ENCODE data around the gene PAK6.

PAK6 gene

DNA sequence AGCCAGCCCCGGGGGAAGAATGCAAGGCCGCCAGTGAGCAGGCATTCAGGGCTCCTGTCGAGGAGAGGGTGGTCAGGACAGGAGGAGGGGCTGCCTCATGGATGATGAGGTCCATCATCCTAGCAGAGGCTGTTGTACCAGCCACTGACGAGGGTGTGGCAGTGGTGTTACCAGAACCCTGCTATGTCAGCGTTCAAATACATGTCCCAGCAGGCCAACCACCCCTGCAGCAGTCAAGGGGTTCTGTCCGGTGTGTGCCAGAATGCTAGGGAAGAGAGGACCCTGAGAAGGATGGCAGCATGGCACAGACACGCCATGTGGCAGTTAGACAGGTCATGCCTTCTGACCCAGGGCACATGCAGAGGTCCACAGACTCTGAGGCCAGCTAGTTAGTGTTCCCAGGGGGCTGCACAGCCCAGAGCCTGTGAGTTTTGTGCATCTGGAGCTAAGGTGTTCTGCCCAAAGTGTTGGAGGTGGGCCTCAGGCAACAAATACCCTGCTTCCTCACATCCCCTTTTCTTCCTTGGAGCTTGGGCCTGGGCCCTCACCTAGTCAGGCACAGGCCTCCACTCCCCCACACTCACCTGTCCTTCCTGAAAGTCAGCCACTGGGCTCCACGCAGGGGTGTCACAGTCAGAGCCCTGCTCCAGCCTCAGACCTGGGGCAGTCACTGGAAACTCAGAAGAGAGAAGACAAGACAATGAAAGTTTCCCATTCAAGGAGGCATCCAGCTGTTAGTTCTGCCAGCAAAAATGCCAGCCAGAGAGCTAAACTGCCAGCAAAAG, 7.8 kb downstream of the PAK6 start:
- Histone ChIP-seq H3K4me1 (ENCODE audit: low read length) (no peaks in the 10 kb centered on the region), H3K27me3 (ENCODE audit: low read depth, low read length) (peaks cover 1% of the 10 kb centered on the region; the same call in 1 of the 2 replicates), H3K79me2 (ENCODE audit: low read length) (no peaks in the 10 kb centered on the region), H3K4me3 (ENCODE audit: low read length) (no peak overlapping the region), H3K27ac (ENCODE audit: low read length) (no peak overlapping the region), H3K9ac (ENCODE audit: low read length) (no peak overlapping the region), H3K4me2 (ENCODE audit: low read length) (no peak overlapping the region), H3K9me3 (ENCODE audit: insufficient read depth, low read length) (no peaks in the 10 kb centered on the region), H3K36me3 (replicated peaks; ENCODE audit: low read depth, low read length) (no peaks in the 10 kb centered on the region), H4K20me1 (ENCODE audit: insufficient read depth, low read length) (no peaks in the 10 kb centered on the region), H2AFZ (ENCODE audit: low read depth, low read length) (no peak overlapping the region)
- TF ChIP-seq CTCF (IDR thresholded peaks at IDR 0.05; ENCODE audit: low read depth, low read length), result no peak
- no peak for TF ChIP-seq EZH2phosphoT487 (IDR thresholded peaks at IDR 0.05; ENCODE audit: low read depth)

DNA sequence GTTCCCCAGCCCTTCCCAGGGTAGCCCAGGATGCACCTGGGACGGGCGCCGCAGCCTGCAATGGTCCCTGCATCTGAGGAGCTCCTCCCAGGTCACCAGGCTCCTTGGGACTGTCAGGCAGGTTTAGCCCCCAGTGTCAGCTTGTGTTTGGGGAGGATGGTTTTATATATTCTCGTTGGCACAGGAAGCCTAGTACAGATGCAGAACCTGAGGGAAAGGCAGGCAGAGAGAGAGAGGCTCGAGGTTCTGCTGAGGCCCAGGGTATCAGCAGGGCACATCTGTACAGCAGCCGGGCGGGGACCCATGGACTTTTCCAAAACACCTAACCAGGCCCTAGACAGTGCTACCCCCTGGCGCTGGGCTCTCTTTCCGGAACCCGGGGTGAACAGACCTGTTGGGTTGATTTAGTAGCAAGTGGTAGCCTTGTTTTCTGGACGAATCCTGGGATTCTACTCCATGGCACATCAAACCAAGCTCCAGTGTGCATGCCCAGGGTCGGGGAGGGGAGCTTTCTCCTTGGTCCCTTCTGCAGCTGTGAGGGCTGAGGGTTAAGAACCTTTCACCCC, 8.6 kb downstream of the PAK6 start:
- TF ChIP-seq EZH2phosphoT487 (IDR thresholded peaks at IDR 0.05; ENCODE audit: low read depth) (no peak), CTCF (IDR thresholded peaks at IDR 0.05; ENCODE audit: low read depth, low read length) (no peak)
- no peak overlapping the region for H3K27ac ChIP-seq (ENCODE audit: low read length)
- no peaks in the 10 kb centered on the region for H3K4me1 ChIP-seq (ENCODE audit: low read length)
- H3K9me3 ChIP-seq (ENCODE audit: insufficient read depth, low read length), result no peaks in the 10 kb centered on the region
- no peak overlapping the region for H3K9ac ChIP-seq (ENCODE audit: low read length)
- no peaks in the 10 kb centered on the region for H3K36me3 ChIP-seq (replicated peaks; ENCODE audit: low read depth, low read length)
- no peaks in the 10 kb centered on the region for H3K79me2 ChIP-seq (ENCODE audit: low read length)
- no peak overlapping the region for H3K4me3 ChIP-seq (ENCODE audit: low read length)
- peaks cover 6% of the 10 kb centered on the region for H3K27me3 ChIP-seq (ENCODE audit: low read depth, low read length)
- H3K4me2 ChIP-seq (ENCODE audit: low read length), result no peak overlapping the region
- H2AFZ ChIP-seq (ENCODE audit: low read depth, low read length), result no peak overlapping the region
- no peaks in the 10 kb centered on the region for H4K20me1 ChIP-seq (ENCODE audit: insufficient read depth, low read length)

GRCh38 chr15:40248006-40248783, 9.3 kb downstream of the PAK6 start:
- no peak overlapping the region for H2AFZ ChIP-seq (ENCODE audit: low read depth, low read length)
- H3K79me2 ChIP-seq (ENCODE audit: low read length), result no peaks in the 10 kb centered on the region
- H3K4me1 ChIP-seq (ENCODE audit: low read length), result no peaks in the 10 kb centered on the region; the same call in 1 of the 2 replicates
- H3K9ac ChIP-seq (ENCODE audit: low read length), result no peak overlapping the region
- no peak overlapping the region for H3K4me2 ChIP-seq (ENCODE audit: low read length)
- H4K20me1 ChIP-seq (ENCODE audit: insufficient read depth, low read length), result no peaks in the 10 kb centered on the region
- H3K27me3 ChIP-seq (ENCODE audit: low read depth, low read length), result peaks cover 8% of the 10 kb centered on the region
- H3K9me3 ChIP-seq (ENCODE audit: insufficient read depth, low read length), result no peaks in the 10 kb centered on the region
- H3K27ac ChIP-seq (ENCODE audit: low read length), result no peak overlapping the region
- H3K4me3 ChIP-seq (ENCODE audit: low read length), result no peak overlapping the region
- TF ChIP-seq EZH2phosphoT487 (IDR thresholded peaks at IDR 0.05; ENCODE audit: low read depth), result no peak
- TF ChIP-seq CTCF (IDR thresholded peaks at IDR 0.05; ENCODE audit: low read depth, low read length), result no peak
- H3K36me3 ChIP-seq (replicated peaks; ENCODE audit: low read depth, low read length), result no peaks in the 10 kb centered on the region
